Endothelial cell of umbilical vein (primary cell): ENCODE data around the gene TPM3.

Experiments used
- CTCF ChIP-seq, 2 donors: IDR thresholded peaks; 1 replicate in 1 of 2; 2 replicates in 1 of 2; pipeline ENCODE4 v1.5.1; 2011; ENCODE audit warnings: low read length in 2 of 2, mild to moderate bottlenecking in 2 of 2, moderate library complexity in 2 of 2, control low read depth in 1 of 2, inconsistent platforms in 1 of 2, low read depth in 1 of 2; ENCODE audit not compliant: insufficient read depth in 1 of 2; ENCODE audit errors: extremely low read depth in 1 of 2
- EZH2 ChIP-seq: IDR thresholded peaks from 2 replicates; pipeline ENCODE4 v1.6.1; 2012; ENCODE audit warnings: borderline replicate concordance, low read depth, mild to moderate bottlenecking, moderate library complexity, low read length, inconsistent platforms; ENCODE audit not compliant: severe bottlenecking
- POLR2A ChIP-seq: IDR thresholded peaks from 2 replicates; pipeline ENCODE4 v1.6.1; 2012; ENCODE audit warnings: low read depth, mild to moderate bottlenecking, control low read depth, low read length
- POLR2AphosphoS5 ChIP-seq: IDR thresholded peaks from 2 replicates; pipeline ENCODE4 v1.6.1; 2012; ENCODE audit warnings: low read depth, mild to moderate bottlenecking, control low read depth, low read length, moderate library complexity; ENCODE audit not compliant: insufficient read depth

- no peak for TF ChIP-seq CTCF (IDR thresholded peaks at IDR 0.05; ENCODE audit: extremely low read depth in 1 of 2, insufficient read depth in 1 of 2, low read depth in 1 of 2, low read length in 2 of 2)
- TF ChIP-seq POLR2AphosphoS5, result no peak
- no peak for TF ChIP-seq POLR2A
- no peak for TF ChIP-seq EZH2
Observed at GRCh38 chr1:154158307-154159125, 33.4 kb downstream of the TPM3 start.
